ENCODE data around the gene KCNH2.

Gene KCNH2

DNA sequence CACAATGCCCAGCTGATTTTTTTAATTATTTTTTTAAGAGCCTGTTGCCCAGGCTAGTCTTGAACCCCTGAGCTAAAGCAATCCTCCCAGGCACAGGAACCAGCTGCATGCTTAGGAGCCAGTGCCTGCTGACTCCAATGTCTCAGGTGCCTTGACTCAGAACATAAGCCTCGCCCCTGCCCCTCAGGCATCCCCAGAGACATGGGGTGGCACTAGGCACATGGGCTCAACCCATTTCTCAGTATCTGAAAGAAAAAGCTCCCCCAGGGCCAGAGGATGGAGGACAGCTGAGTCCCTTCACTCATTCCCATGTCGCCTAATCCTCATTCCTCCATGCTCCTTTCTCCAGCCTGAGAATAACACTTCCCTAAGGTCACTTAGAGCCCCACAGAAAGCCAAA lies 39.1 kb downstream of the KCNH2 start:
- H3K27ac ChIP-seq (ENCODE audit: extremely low read depth, low read depth, low read length), result no peak overlapping the region
- H3K9me3 ChIP-seq (ENCODE audit: control insufficient read depth, insufficient read depth, low read depth, low read length), result no peaks in the 10 kb centered on the region
- H3K36me3 ChIP-seq (ENCODE audit: control insufficient read depth in 2 of 2, insufficient read depth in 1 of 2, low read length in 2 of 2), result no peaks in the 10 kb centered on the region
- TF ChIP-seq BCL11B (tag by site-specific recombination; IDR thresholded peaks at IDR 0.05; ENCODE audit: low read depth) (no peak), ZNF548 (tag by site-specific recombination; IDR thresholded peaks at IDR 0.05) (no peak), ZNF211 (tag by site-specific recombination; IDR thresholded peaks at IDR 0.05; ENCODE audit: low read depth) (no peak), ZNF138 (tag by site-specific recombination; IDR thresholded peaks at IDR 0.05; ENCODE audit: borderline replicate concordance) (no peak), ZNF174 (tag by site-specific recombination; IDR thresholded peaks at IDR 0.05) (no peak), ZNF157 (tag by site-specific recombination; IDR thresholded peaks at IDR 0.05) (no peak), HOXA7 (CRISPR knock-in tag; IDR thresholded peaks at IDR 0.05; ENCODE audit: borderline replicate concordance) (no peak), ZNF791 (tag by site-specific recombination; IDR thresholded peaks at IDR 0.05) (no peak), ZFP37 (tag by site-specific recombination; IDR thresholded peaks at IDR 0.05) (no peak), ZNF416 (tag by site-specific recombination; IDR thresholded peaks at IDR 0.05) (no peak), ZSCAN30 (tag by site-specific recombination; IDR thresholded peaks at IDR 0.05) (no peak), ZNF776 (tag by site-specific recombination; IDR thresholded peaks at IDR 0.05; ENCODE audit: borderline replicate concordance) (no peak), ZNF707 (tag by site-specific recombination; IDR thresholded peaks at IDR 0.05) (no peak)
- TF ChIP-seq, protein P1, sequence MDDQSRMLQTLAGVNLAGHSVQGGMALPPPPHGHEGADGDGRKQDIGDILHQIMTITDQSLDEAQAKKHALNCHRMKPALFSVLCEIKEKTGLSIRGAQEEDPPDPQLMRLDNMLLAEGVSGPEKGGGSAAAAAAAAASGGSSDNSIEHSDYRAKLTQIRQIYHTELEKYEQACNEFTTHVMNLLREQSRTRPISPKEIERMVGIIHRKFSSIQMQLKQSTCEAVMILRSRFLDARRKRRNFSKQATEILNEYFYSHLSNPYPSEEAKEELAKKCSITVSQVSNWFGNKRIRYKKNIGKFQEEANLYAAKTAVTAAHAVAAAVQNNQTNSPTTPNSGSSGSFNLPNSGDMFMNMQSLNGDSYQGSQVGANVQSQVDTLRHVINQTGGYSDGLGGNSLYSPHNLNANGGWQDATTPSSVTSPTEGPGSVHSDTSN (CRISPR knock-in tag; IDR thresholded peaks at IDR 0.05), result no peak
- TF ChIP-seq, protein P2, sequence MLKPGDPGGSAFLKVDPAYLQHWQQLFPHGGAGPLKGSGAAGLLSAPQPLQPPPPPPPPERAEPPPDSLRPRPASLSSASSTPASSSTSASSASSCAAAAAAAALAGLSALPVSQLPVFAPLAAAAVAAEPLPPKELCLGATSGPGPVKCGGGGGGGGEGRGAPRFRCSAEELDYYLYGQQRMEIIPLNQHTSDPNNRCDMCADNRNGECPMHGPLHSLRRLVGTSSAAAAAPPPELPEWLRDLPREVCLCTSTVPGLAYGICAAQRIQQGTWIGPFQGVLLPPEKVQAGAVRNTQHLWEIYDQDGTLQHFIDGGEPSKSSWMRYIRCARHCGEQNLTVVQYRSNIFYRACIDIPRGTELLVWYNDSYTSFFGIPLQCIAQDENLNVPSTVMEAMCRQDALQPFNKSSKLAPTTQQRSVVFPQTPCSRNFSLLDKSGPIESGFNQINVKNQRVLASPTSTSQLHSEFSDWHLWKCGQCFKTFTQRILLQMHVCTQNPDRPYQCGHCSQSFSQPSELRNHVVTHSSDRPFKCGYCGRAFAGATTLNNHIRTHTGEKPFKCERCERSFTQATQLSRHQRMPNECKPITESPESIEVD (tag by site-specific recombination; IDR thresholded peaks at IDR 0.05), result no peak
- TF ChIP-seq, protein P3, sequence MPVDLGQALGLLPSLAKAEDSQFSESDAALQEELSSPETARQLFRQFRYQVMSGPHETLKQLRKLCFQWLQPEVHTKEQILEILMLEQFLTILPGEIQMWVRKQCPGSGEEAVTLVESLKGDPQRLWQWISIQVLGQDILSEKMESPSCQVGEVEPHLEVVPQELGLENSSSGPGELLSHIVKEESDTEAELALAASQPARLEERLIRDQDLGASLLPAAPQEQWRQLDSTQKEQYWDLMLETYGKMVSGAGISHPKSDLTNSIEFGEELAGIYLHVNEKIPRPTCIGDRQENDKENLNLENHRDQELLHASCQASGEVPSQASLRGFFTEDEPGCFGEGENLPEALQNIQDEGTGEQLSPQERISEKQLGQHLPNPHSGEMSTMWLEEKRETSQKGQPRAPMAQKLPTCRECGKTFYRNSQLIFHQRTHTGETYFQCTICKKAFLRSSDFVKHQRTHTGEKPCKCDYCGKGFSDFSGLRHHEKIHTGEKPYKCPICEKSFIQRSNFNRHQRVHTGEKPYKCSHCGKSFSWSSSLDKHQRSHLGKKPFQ (tag by site-specific recombination; IDR thresholded peaks at IDR 0.05), result no peak
- POLR2A ChIA-PET, result no interaction called here
- no peak overlapping the region for H3K4me3 ChIP-seq (ENCODE audit: low read depth, low read length)
- no peaks in the 10 kb centered on the region for H3K4me1 ChIP-seq (ENCODE audit: control insufficient read depth, insufficient read depth, low read length)
- CTCF ChIA-PET, result interaction anchor here (0.6 to 2.0 kb wide), 2 partner anchors 47 to 162 kb away, joined by 3 to 4 read pairs; no protein-coding TSS in a partner anchor

DNA sequence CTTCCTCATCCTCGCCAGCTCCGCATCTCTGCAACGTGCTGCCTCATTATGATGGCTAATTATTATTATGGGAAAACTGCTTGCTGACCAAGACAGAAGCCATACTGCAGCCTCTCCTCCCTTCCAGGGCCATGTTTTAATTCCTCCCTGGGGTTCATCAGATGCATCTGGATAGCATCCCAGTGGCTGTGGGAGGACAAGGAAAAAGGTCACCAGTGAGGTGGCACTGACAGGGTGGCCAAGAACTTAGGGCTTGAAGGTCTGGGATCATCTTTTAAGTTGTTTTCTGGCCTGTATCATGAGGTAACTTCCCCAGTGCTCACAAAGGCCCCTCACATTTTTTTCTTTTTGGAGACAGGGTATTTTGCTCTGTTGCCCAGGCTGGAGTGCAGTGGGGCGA lies 39.6 kb downstream of the KCNH2 start:
- H3K27ac ChIP-seq (ENCODE audit: extremely low read depth, low read depth, low read length), result no peak overlapping the region
- no peak overlapping the region for H3K4me3 ChIP-seq (ENCODE audit: low read depth, low read length)
- no peaks in the 10 kb centered on the region for H3K4me1 ChIP-seq (ENCODE audit: control insufficient read depth, insufficient read depth, low read length)
- no peaks in the 10 kb centered on the region for H3K36me3 ChIP-seq (ENCODE audit: control insufficient read depth in 2 of 2, insufficient read depth in 1 of 2, low read length in 2 of 2)
- no peaks in the 10 kb centered on the region for H3K9me3 ChIP-seq (ENCODE audit: control insufficient read depth, insufficient read depth, low read depth, low read length)
- POLR2A ChIA-PET, result interaction anchor here (0.9 kb wide), 1 partner anchor 11 kb away, joined by 4 read pairs; no protein-coding TSS in a partner anchor
- CTCF ChIA-PET, result no interaction called here
- TF ChIP-seq ZNF747 (tag by site-specific recombination; IDR thresholded peaks at IDR 0.05) (no peak), ZNF610 (tag by site-specific recombination; IDR thresholded peaks at IDR 0.05; ENCODE audit: borderline replicate concordance) (no peak), ZNF239 (tag by site-specific recombination; IDR thresholded peaks at IDR 0.05) (no peak)
- TF ChIP-seq, protein P4, sequence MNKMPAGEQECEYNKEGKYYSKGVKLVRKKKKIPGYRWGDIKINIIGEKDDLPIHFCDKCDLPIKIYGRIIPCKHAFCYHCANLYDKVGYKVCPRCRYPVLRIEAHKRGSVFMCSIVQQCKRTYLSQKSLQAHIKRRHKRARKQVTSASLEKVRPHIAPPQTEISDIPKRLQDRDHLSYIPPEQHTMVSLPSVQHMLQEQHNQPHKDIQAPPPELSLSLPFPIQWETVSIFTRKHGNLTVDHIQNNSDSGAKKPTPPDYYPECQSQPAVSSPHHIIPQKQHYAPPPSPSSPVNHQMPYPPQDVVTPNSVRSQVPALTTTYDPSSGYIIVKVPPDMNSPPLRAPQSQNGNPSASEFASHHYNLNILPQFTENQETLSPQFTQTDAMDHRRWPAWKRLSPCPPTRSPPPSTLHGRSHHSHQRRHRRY (tag by site-specific recombination; IDR thresholded peaks at IDR 0.05), result no peak
- TF ChIP-seq, protein P5, sequence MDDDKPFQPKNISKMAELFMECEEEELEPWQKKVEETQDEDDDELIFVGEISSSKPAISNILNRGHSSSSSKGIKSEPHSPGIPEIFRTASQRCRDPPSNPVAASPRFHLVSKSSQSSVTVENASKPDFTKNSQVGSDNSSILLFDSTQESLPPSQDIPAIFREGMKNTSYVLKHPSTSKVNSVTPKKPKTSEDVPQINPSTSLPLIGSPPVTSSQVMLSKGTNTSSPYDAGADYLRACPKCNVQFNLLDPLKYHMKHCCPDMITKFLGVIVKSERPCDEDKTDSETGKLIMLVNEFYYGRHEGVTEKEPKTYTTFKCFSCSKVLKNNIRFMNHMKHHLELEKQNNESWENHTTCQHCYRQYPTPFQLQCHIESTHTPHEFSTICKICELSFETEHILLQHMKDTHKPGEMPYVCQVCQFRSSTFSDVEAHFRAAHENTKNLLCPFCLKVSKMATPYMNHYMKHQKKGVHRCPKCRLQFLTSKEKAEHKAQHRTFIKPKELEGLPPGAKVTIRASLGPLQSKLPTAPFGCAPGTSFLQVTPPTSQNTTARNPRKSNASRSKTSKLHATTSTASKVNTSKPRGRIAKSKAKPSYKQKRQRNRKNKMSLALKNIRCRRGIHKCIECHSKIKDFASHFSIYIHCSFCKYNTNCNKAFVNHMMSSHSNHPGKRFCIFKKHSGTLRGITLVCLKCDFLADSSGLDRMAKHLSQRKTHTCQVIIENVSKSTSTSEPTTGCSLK (tag by site-specific recombination; IDR thresholded peaks at IDR 0.05), result no peak
- TF ChIP-seq, protein P6, sequence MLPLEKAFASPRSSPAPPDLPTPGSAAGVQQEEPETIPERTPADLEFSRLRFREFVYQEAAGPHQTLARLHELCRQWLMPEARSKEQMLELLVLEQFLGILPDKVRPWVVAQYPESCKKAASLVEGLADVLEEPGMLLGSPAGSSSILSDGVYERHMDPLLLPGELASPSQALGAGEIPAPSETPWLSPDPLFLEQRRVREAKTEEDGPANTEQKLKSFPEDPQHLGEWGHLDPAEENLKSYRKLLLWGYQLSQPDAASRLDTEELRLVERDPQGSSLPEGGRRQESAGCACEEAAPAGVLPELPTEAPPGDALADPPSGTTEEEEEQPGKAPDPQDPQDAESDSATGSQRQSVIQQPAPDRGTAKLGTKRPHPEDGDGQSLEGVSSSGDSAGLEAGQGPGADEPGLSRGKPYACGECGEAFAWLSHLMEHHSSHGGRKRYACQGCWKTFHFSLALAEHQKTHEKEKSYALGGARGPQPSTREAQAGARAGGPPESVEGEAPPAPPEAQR (tag by site-specific recombination; IDR thresholded peaks at IDR 0.05), result no peak
- TF ChIP-seq, protein P7, sequence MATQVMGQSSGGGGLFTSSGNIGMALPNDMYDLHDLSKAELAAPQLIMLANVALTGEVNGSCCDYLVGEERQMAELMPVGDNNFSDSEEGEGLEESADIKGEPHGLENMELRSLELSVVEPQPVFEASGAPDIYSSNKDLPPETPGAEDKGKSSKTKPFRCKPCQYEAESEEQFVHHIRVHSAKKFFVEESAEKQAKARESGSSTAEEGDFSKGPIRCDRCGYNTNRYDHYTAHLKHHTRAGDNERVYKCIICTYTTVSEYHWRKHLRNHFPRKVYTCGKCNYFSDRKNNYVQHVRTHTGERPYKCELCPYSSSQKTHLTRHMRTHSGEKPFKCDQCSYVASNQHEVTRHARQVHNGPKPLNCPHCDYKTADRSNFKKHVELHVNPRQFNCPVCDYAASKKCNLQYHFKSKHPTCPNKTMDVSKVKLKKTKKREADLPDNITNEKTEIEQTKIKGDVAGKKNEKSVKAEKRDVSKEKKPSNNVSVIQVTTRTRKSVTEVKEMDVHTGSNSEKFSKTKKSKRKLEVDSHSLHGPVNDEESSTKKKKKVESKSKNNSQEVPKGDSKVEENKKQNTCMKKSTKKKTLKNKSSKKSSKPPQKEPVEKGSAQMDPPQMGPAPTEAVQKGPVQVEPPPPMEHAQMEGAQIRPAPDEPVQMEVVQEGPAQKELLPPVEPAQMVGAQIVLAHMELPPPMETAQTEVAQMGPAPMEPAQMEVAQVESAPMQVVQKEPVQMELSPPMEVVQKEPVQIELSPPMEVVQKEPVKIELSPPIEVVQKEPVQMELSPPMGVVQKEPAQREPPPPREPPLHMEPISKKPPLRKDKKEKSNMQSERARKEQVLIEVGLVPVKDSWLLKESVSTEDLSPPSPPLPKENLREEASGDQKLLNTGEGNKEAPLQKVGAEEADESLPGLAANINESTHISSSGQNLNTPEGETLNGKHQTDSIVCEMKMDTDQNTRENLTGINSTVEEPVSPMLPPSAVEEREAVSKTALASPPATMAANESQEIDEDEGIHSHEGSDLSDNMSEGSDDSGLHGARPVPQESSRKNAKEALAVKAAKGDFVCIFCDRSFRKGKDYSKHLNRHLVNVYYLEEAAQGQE (tag by site-specific recombination; IDR thresholded peaks at IDR 0.05), result no peak

Measured in HEK293 (cell line).